Neural crest cell (in vitro differentiated cells): ENCODE measurements around the gene GPR52. TPM values are rescaled to one million over a fixed set of nuclear protein-coding genes. Genes with fewer than 3 reads are reported as not detected.

ENCODE experiments used
- DNase-seq: peaks from one replicate; pipeline ENCODE4 v3.0.0; 2021; ENCODE audit warnings: low read depth, mixed read lengths, low spot score
- H3K27ac Mint-ChIP-seq: one replicate; pipeline ENCODE4 v1.8.0; 2021; ENCODE audit warnings: mild to moderate bottlenecking, mixed read lengths; ENCODE audit not compliant: unreplicated experiment
- H3K27me3 Mint-ChIP-seq: 2 replicates; pipeline ENCODE4 v1.8.0; 2021; ENCODE audit warnings: low read depth, mild to moderate bottlenecking, mixed read lengths
- H3K36me3 Mint-ChIP-seq: 2 replicates; pipeline ENCODE4 v1.8.0; 2021; ENCODE audit warnings: low read depth, mild to moderate bottlenecking, mixed read lengths
- H3K4me1 Mint-ChIP-seq: 2 replicates; pipeline ENCODE4 v1.8.0; 2021; ENCODE audit warnings: mixed read lengths
- H3K4me3 Mint-ChIP-seq: one replicate; pipeline ENCODE4 v1.8.0; 2021; ENCODE audit warnings: mild to moderate bottlenecking, mixed read lengths
- H3K9me3 Mint-ChIP-seq: 2 replicates; pipeline ENCODE4 v1.8.0; 2021; ENCODE audit warnings: mixed read lengths
- CTCF ChIP-seq: fragments of 200-600 bp; sonication (generic); conservative IDR thresholded peaks from 2 replicates; pipeline ENCODE4 v1.5.0; 2021; ENCODE audit warnings: antibody characterized with exemption, mild to moderate bottlenecking
- total RNA-seq: library from RNA; stranded (reverse); gene quantifications from 2 replicates; pipeline ENCODE4 v1.2.1, GENCODE V29; 2021

Gene GPR52
- total RNA-seq, 1 donor from 2014 or later: 0.75 TPM

GRCh38 chr1:174415506-174415905 lies 32.3 kb upstream of the GPR52 start:
- DNase-seq: no peak
- no peak for TF ChIP-seq CTCF
- no peaks in the 10 kb centered on the region for H3K27me3 Mint-ChIP-seq
- H3K4me3 Mint-ChIP-seq: no peak overlapping the region
- no peak overlapping the region for H3K27ac Mint-ChIP-seq
- no peaks in the 10 kb centered on the region for H3K36me3 Mint-ChIP-seq
- peaks cover 7% of the 10 kb centered on the region for H3K9me3 Mint-ChIP-seq
- no peaks in the 10 kb centered on the region for H3K4me1 Mint-ChIP-seq

- no peaks in the 10 kb centered on the region for H3K4me1 Mint-ChIP-seq
- no peak for TF ChIP-seq CTCF
- no peak for DNase-seq
- no peak overlapping the region for H3K4me3 Mint-ChIP-seq
- no peaks in the 10 kb centered on the region for H3K27me3 Mint-ChIP-seq
- H3K9me3 Mint-ChIP-seq: peaks cover 4% of the 10 kb centered on the region
- H3K36me3 Mint-ChIP-seq: no peaks in the 10 kb centered on the region
- no peak overlapping the region for H3K27ac Mint-ChIP-seq
Observed at GRCh38 chr1:174417921-174418320, 29.8 kb upstream of the GPR52 start.

GRCh38 chr1:174425121-174425520 lies 22.6 kb upstream of the GPR52 start:
- no peak for DNase-seq
- H3K36me3 Mint-ChIP-seq: no peaks in the 10 kb centered on the region
- no peaks in the 10 kb centered on the region for H3K4me1 Mint-ChIP-seq
- no peak overlapping the region for H3K4me3 Mint-ChIP-seq
- H3K27me3 Mint-ChIP-seq: no peaks in the 10 kb centered on the region
- H3K9me3 Mint-ChIP-seq: no peaks in the 10 kb centered on the region
- no peak overlapping the region for H3K27ac Mint-ChIP-seq
- no peak for TF ChIP-seq CTCF

GRCh38 chr1:174426153-174426552 lies 21.6 kb upstream of the GPR52 start:
- H3K27ac Mint-ChIP-seq: no peak overlapping the region
- no peaks in the 10 kb centered on the region for H3K36me3 Mint-ChIP-seq
- no peaks in the 10 kb centered on the region for H3K9me3 Mint-ChIP-seq
- no peaks in the 10 kb centered on the region for H3K27me3 Mint-ChIP-seq
- DNase-seq: no peak
- TF ChIP-seq CTCF: no peak
- H3K4me3 Mint-ChIP-seq: no peak overlapping the region
- H3K4me1 Mint-ChIP-seq: no peaks in the 10 kb centered on the region

- no peak overlapping the region for H3K4me3 Mint-ChIP-seq
- no peak for TF ChIP-seq CTCF
- no peak for DNase-seq
Observed at GRCh38 chr1:174428033-174428432, 19.7 kb upstream of the GPR52 start.

GRCh38 chr1:174428739-174429138 lies 19.0 kb upstream of the GPR52 start:
- no peaks in the 10 kb centered on the region for H3K9me3 Mint-ChIP-seq
- no peak overlapping the region for H3K27ac Mint-ChIP-seq
- no peak overlapping the region for H3K4me3 Mint-ChIP-seq
- no peak for TF ChIP-seq CTCF
- DNase-seq: no peak
- no peaks in the 10 kb centered on the region for H3K4me1 Mint-ChIP-seq
- H3K27me3 Mint-ChIP-seq: no peaks in the 10 kb centered on the region
- no peaks in the 10 kb centered on the region for H3K36me3 Mint-ChIP-seq

More at GRCh38 chr1:174428033-174428432, 19.7 kb upstream of the GPR52 start:
- Mint-ChIP-seq H3K36me3 (no peaks in the 10 kb centered on the region), H3K9me3 (no peaks in the 10 kb centered on the region), H3K4me1 (no peaks in the 10 kb centered on the region), H3K27ac (no peak overlapping the region), H3K27me3 (no peaks in the 10 kb centered on the region)
